SK-N-SH treated with all-trans-retinoic acid at 6 μM for 48 hours (cell line): ENCODE results near the gene OSCP1.

Experiments
- ATAC-seq: fragments of 200-7000 bp; cut with Tn5 transposase; 3 replicates; pipeline ENCODE4 v1.9.1; 2020; ENCODE audit warnings: mild to moderate bottlenecking, moderate library complexity
- ARNTL ChIP-seq: fragments of 450-650 bp; formaldehyde crosslinking; IDR thresholded peaks from 2 replicates; pipeline ENCODE4 v1.5.0; 2020; ENCODE audit warnings: low read depth, mild to moderate bottlenecking, moderate library complexity, borderline replicate concordance
- BACH2 ChIP-seq: fragments of 250-450 bp; sonication (Bioruptor Pico); IDR thresholded peaks from 2 replicates; pipeline ENCODE4 v1.9.0; 2021; ENCODE audit warnings: mild to moderate bottlenecking, borderline replicate concordance
- CREB5 ChIP-seq: fragments of 250-450 bp; sonication (Bioruptor Pico); IDR thresholded peaks from 2 replicates; pipeline ENCODE4 v1.5.1; 2020; ENCODE audit warnings: low read depth, mild to moderate bottlenecking, moderate library complexity
- CSDC2 ChIP-seq: fragments of 250-450 bp; sonication (Bioruptor Pico); IDR thresholded peaks from 2 replicates; pipeline ENCODE4 v1.5.0; 2020; ENCODE audit warnings: mild to moderate bottlenecking, moderate library complexity
- CSRNP3 ChIP-seq: fragments of 250-450 bp; sonication (Bioruptor Pico); IDR thresholded peaks from 2 replicates; pipeline ENCODE4 v1.5.1; 2021; ENCODE audit warnings: mild to moderate bottlenecking, moderate library complexity
- ESRRG ChIP-seq: fragments of 250-450 bp; sonication (Bioruptor Pico); IDR thresholded peaks from 2 replicates; pipeline ENCODE4 v1.6.1; 2021; ENCODE audit warnings: mild to moderate bottlenecking
- GLIS3 ChIP-seq: fragments of 250-450 bp; sonication (Bioruptor Pico); IDR thresholded peaks from 2 replicates; pipeline ENCODE4 v1.5.0; 2020; ENCODE audit warnings: mild to moderate bottlenecking, moderate library complexity
- ISL1 ChIP-seq: fragments of 250-450 bp; sonication (Bioruptor Pico); IDR thresholded peaks from 2 replicates; pipeline ENCODE4 v2.1.2; 2022; ENCODE audit warnings: mild to moderate bottlenecking, moderate library complexity
- OSR1 ChIP-seq: fragments of 250-450 bp; sonication (Bioruptor Pico); IDR thresholded peaks from 2 replicates; pipeline ENCODE4 v1.8.0; 2022; ENCODE audit warnings: moderate library complexity, mild to moderate bottlenecking, inconsistent platforms
- PATZ1 ChIP-seq: fragments of 250-450 bp; sonication (Bioruptor Pico); IDR thresholded peaks from 2 replicates; pipeline ENCODE4 v1.8.0; 2020; ENCODE audit warnings: mild to moderate bottlenecking, moderate library complexity, borderline replicate concordance
- POU6F1 ChIP-seq: fragments of 250-450 bp; sonication (Bioruptor Pico); IDR thresholded peaks from 2 replicates; pipeline ENCODE4 v1.8.0; 2021; ENCODE audit warnings: low read depth, mild to moderate bottlenecking, moderate library complexity, borderline replicate concordance
- PPARA ChIP-seq: fragments of 250-450 bp; sonication (Bioruptor Pico); IDR thresholded peaks from 2 replicates; pipeline ENCODE4 v1.5.0; 2020; ENCODE audit warnings: mild to moderate bottlenecking, borderline replicate concordance
- RARB ChIP-seq: fragments of 250-450 bp; sonication (Bioruptor Pico); IDR thresholded peaks from 2 replicates; pipeline ENCODE4 v1.8.0; 2021; ENCODE audit warnings: mild to moderate bottlenecking, moderate library complexity
- SNAI2 ChIP-seq: fragments of 250-450 bp; sonication (Bioruptor Pico); IDR thresholded peaks from 2 replicates; pipeline ENCODE4 v1.5.0; 2020; ENCODE audit warnings: mild to moderate bottlenecking, moderate library complexity
- TCF4 ChIP-seq: fragments of 250-450 bp; sonication (Bioruptor Pico); IDR thresholded peaks from 2 replicates; pipeline ENCODE4 v1.8.0; 2021; ENCODE audit warnings: mild to moderate bottlenecking, moderate library complexity, borderline replicate concordance
- TOX ChIP-seq: fragments of 250-450 bp; sonication (Bioruptor Pico); IDR thresholded peaks from 2 replicates; pipeline ENCODE4 v1.8.0; 2021; ENCODE audit warnings: mild to moderate bottlenecking, moderate library complexity, borderline replicate concordance
- TSHZ2 ChIP-seq: fragments of 250-450 bp; sonication (Bioruptor Pico); IDR thresholded peaks from 2 replicates; pipeline ENCODE4 v1.5.0; 2020; ENCODE audit warnings: mild to moderate bottlenecking, moderate library complexity
- ZC3H10 ChIP-seq: fragments of 250-450 bp; sonication (Bioruptor Pico); IDR thresholded peaks from 2 replicates; pipeline ENCODE4 v1.5.1; 2021; ENCODE audit warnings: mild to moderate bottlenecking, moderate library complexity
- ZFP3 ChIP-seq: fragments of 250-450 bp; sonication (Bioruptor Pico); IDR thresholded peaks from 2 replicates; pipeline ENCODE4 v1.5.0; 2020; ENCODE audit warnings: mild to moderate bottlenecking, moderate library complexity
- ZFP30 ChIP-seq: fragments of 450-650 bp; formaldehyde crosslinking; IDR thresholded peaks from 2 replicates; pipeline ENCODE4 v1.5.0; 2022; ENCODE audit warnings: mild to moderate bottlenecking, moderate library complexity
- ZNF565 ChIP-seq: fragments of 450-650 bp; formaldehyde crosslinking; conservative IDR thresholded peaks from 2 replicates; pipeline ENCODE4 v1.5.0; 2020; ENCODE audit warnings: low read depth, mild to moderate bottlenecking, moderate library complexity
- ZNF70 ChIP-seq: fragments of 450-650 bp; formaldehyde crosslinking; IDR thresholded peaks from 2 replicates; pipeline ENCODE4 v1.5.0; 2020; ENCODE audit warnings: mild to moderate bottlenecking, moderate library complexity
- ZNF8 ChIP-seq: fragments of 450-650 bp; formaldehyde crosslinking; IDR thresholded peaks from 2 replicates; pipeline ENCODE4 v1.5.0; 2020; ENCODE audit warnings: mild to moderate bottlenecking, moderate library complexity

Gene OSCP1

GRCh38 chr1:36438715-36439114, 11.5 kb downstream of the OSCP1 start:
- no peak for TF ChIP-seq ARNTL
- no peak for TF ChIP-seq ZFP30 (CRISPR knock-in tag)
- no peak for TF ChIP-seq ZNF8 (CRISPR knock-in tag)
- no peak for TF ChIP-seq OSR1
- no peak for TF ChIP-seq ZC3H10 (CRISPR knock-in tag)
- TF ChIP-seq ZNF565 (CRISPR knock-in tag) = no peak
- no peak for TF ChIP-seq RARB
- TF ChIP-seq TOX (CRISPR knock-in tag) = no peak
- no peak for TF ChIP-seq SNAI2 (CRISPR knock-in tag)
- no peak for TF ChIP-seq ZNF70 (CRISPR knock-in tag)
- TF ChIP-seq GLIS3 (CRISPR knock-in tag) = no peak
- TF ChIP-seq CREB5 (CRISPR knock-in tag) = no peak
- no peak for TF ChIP-seq BACH2
- TF ChIP-seq TSHZ2 (CRISPR knock-in tag) = no peak
- no peak for TF ChIP-seq ZFP3 (CRISPR knock-in tag)
- no peak for TF ChIP-seq TCF4 (CRISPR knock-in tag)
- no peak for TF ChIP-seq PATZ1 (CRISPR knock-in tag)
- ATAC-seq = no peak

- ATAC-seq = no peak
- TF ChIP-seq TOX (CRISPR knock-in tag) (no peak), POU6F1 (no peak), TSHZ2 (CRISPR knock-in tag) (no peak), CREB5 (CRISPR knock-in tag) (no peak), ISL1 (no peak)
Observed at GRCh38 chr1:36436821-36437220, 13.4 kb downstream of the OSCP1 start.

GRCh38 chr1:36433102-36433501, 17.1 kb downstream of the OSCP1 start:
- ATAC-seq = no peak
- no peak for TF ChIP-seq TOX (CRISPR knock-in tag)
- TF ChIP-seq TSHZ2 (CRISPR knock-in tag) = no peak
- TF ChIP-seq ESRRG = no peak
- no peak for TF ChIP-seq CSRNP3 (CRISPR knock-in tag)
- TF ChIP-seq CSDC2 (CRISPR knock-in tag) = no peak
- no peak for TF ChIP-seq PPARA (CRISPR knock-in tag)
- no peak for TF ChIP-seq ZNF8 (CRISPR knock-in tag)
- TF ChIP-seq SNAI2 (CRISPR knock-in tag) = no peak
